ENCODE data around the gene UBE2V1.

UBE2V1 gene

GRCh38 chr20:50089787-50090177 is 23.2 kb downstream of the UBE2V1 start:
- H2BK5ac ChIP-seq (ENCODE audit: low read length): no peak overlapping the region
- H2AFZ ChIP-seq (ENCODE audit: low read length): no peak overlapping the region
- peaks cover 3 to 4% of the 10 kb centered on the region in 2 donors for H3K4me1 ChIP-seq (ENCODE audit: control insufficient read depth in 2 of 2, insufficient read depth in 1 of 2, low read depth in 1 of 2, low read length in 2 of 2)
- no peak overlapping the region for H2BK120ac ChIP-seq (ENCODE audit: low read depth, low read length)
- no peak overlapping the region for H3K9ac ChIP-seq (ENCODE audit: low read depth, low read length, poor library complexity)
- DNase-seq (ENCODE audit: low spot score): no peak
- no peak overlapping the region for H3K4me2 ChIP-seq (ENCODE audit: insufficient read depth, low read length, poor library complexity, severe bottlenecking)
- WGBS, 2 donors (ENCODE audit: extremely low coverage in 2 of 2, insufficient read length in 2 of 2, insufficient replicate concordance in 1 of 2): no CpG with 5 or more reads among the region's 2 CpGs
- no peak overlapping the region for H3K4ac ChIP-seq (ENCODE audit: low read length)
- H3K18ac ChIP-seq (ENCODE audit: low read length): no peak overlapping the region
- H3K27me3 ChIP-seq (ENCODE audit: control insufficient read depth in 3 of 3, insufficient read depth in 3 of 3, low read depth in 1 of 3, low read length in 3 of 3): no peaks in the 10 kb centered on the region
- no peak overlapping the region for H3K23ac ChIP-seq (ENCODE audit: low read depth, low read length, poor library complexity)
- no peak overlapping the region for H2AK5ac ChIP-seq (ENCODE audit: low read depth, low read length)
- H3K9me3 ChIP-seq (replicated peaks in 1 of 2; ENCODE audit: control insufficient read depth in 2 of 2, insufficient read depth in 1 of 2, low read depth in 1 of 2, low read length in 2 of 2): no peaks in the 10 kb centered on the region
- H3K36me3 ChIP-seq (replicated peaks in 1 of 2; ENCODE audit: control insufficient read depth in 2 of 2, insufficient read depth in 2 of 2, low read length in 2 of 2): peaks cover 4 to 66% of the 10 kb centered on the region in 2 donors
- H3K14ac ChIP-seq (ENCODE audit: low read length): no peak overlapping the region
- no peak overlapping the region for H2BK12ac ChIP-seq (ENCODE audit: low read length)
- no peak overlapping the region for H3K4me3 ChIP-seq (ENCODE audit: low read length in 2 of 2)
- H4K8ac ChIP-seq (ENCODE audit: low read depth, low read length): no peak overlapping the region
- peaks cover 2% of the 10 kb centered on the region for H3K79me1 ChIP-seq (ENCODE audit: low read depth, low read length)
- no peak overlapping the region for H4K91ac ChIP-seq (ENCODE audit: low read depth, low read length, poor library complexity)
- no peak overlapping the region for H3K27ac ChIP-seq (replicated peaks; ENCODE audit: low read length)
- no peak overlapping the region for H2BK15ac ChIP-seq (ENCODE audit: low read length)

- H3K9ac ChIP-seq (ENCODE audit: low read depth, low read length, poor library complexity): peak overlapping the region; percentile 3
- DNase-seq (ENCODE audit: low spot score): no peak
- peaks cover 2% of the 10 kb centered on the region for H3K79me1 ChIP-seq (ENCODE audit: low read depth, low read length)
- peaks cover 3 to 4% of the 10 kb centered on the region in 2 donors for H3K4me1 ChIP-seq (ENCODE audit: control insufficient read depth in 2 of 2, insufficient read depth in 1 of 2, low read depth in 1 of 2, low read length in 2 of 2)
- WGBS, 2 donors (ENCODE audit: extremely low coverage in 2 of 2, insufficient read length in 2 of 2, insufficient replicate concordance in 1 of 2): no CpG with 5 or more reads among the region's 5 CpGs
- H4K8ac ChIP-seq (ENCODE audit: low read depth, low read length): no peak overlapping the region
- no peak overlapping the region for H3K4ac ChIP-seq (ENCODE audit: low read length)
- no peak overlapping the region for H2BK120ac ChIP-seq (ENCODE audit: low read depth, low read length)
- no peak overlapping the region for H2BK5ac ChIP-seq (ENCODE audit: low read length)
- no peak overlapping the region for H2AK5ac ChIP-seq (ENCODE audit: low read depth, low read length)
- H3K4me3 ChIP-seq (ENCODE audit: low read length in 2 of 2): no peak overlapping the region
- H2BK15ac ChIP-seq (ENCODE audit: low read length): no peak overlapping the region
- no peak overlapping the region for H2AFZ ChIP-seq (ENCODE audit: low read length)
- no peak overlapping the region for H2BK12ac ChIP-seq (ENCODE audit: low read length)
- no peak overlapping the region for H4K91ac ChIP-seq (ENCODE audit: low read depth, low read length, poor library complexity)
- no peak overlapping the region for H3K27ac ChIP-seq (replicated peaks; ENCODE audit: low read length)
- H3K14ac ChIP-seq (ENCODE audit: low read length): no peak overlapping the region
- no peak overlapping the region for H3K4me2 ChIP-seq (ENCODE audit: insufficient read depth, low read length, poor library complexity, severe bottlenecking)
- H3K9me3 ChIP-seq (replicated peaks in 1 of 2; ENCODE audit: control insufficient read depth in 2 of 2, insufficient read depth in 1 of 2, low read depth in 1 of 2, low read length in 2 of 2): no peaks in the 10 kb centered on the region
- H3K23ac ChIP-seq (ENCODE audit: low read depth, low read length, poor library complexity): no peak overlapping the region
- H3K27me3 ChIP-seq (ENCODE audit: control insufficient read depth in 3 of 3, insufficient read depth in 3 of 3, low read depth in 1 of 3, low read length in 3 of 3): no peaks in the 10 kb centered on the region
- peaks cover 4 to 60% of the 10 kb centered on the region in 2 donors for H3K36me3 ChIP-seq (replicated peaks in 1 of 2; ENCODE audit: control insufficient read depth in 2 of 2, insufficient read depth in 2 of 2, low read length in 2 of 2)
- no peak overlapping the region for H3K18ac ChIP-seq (ENCODE audit: low read length)
These were observed 23.7 kb downstream of the UBE2V1 start for GRCh38 chr20:50089140-50089786.

- H2AK5ac ChIP-seq (ENCODE audit: low read depth, low read length): no peak overlapping the region
- DNase-seq (ENCODE audit: low spot score): no peak
- H2BK15ac ChIP-seq (ENCODE audit: low read length): no peak overlapping the region
- H3K4me2 ChIP-seq (ENCODE audit: insufficient read depth, low read length, poor library complexity, severe bottlenecking): no peak overlapping the region
- no peak overlapping the region for H3K18ac ChIP-seq (ENCODE audit: low read length)
- no peaks in the 10 kb centered on the region for H3K9me3 ChIP-seq (replicated peaks in 1 of 2; ENCODE audit: control insufficient read depth in 2 of 2, insufficient read depth in 1 of 2, low read depth in 1 of 2, low read length in 2 of 2)
- peaks cover 3% of the 10 kb centered on the region for H3K79me1 ChIP-seq (ENCODE audit: low read depth, low read length)
- H3K4ac ChIP-seq (ENCODE audit: low read length): no peak overlapping the region
- peaks cover 3 to 4% of the 10 kb centered on the region in 2 donors for H3K4me1 ChIP-seq (ENCODE audit: control insufficient read depth in 2 of 2, insufficient read depth in 1 of 2, low read depth in 1 of 2, low read length in 2 of 2)
- H4K91ac ChIP-seq (ENCODE audit: low read depth, low read length, poor library complexity): no peak overlapping the region
- no peak overlapping the region for H3K4me3 ChIP-seq (ENCODE audit: low read length in 2 of 2)
- H2BK12ac ChIP-seq (ENCODE audit: low read length): no peak overlapping the region
- H3K9ac ChIP-seq (ENCODE audit: low read depth, low read length, poor library complexity): no peak overlapping the region
- no peak overlapping the region for H3K14ac ChIP-seq (ENCODE audit: low read length)
- peaks cover 6 to 63% of the 10 kb centered on the region in 2 donors for H3K36me3 ChIP-seq (replicated peaks in 1 of 2; ENCODE audit: control insufficient read depth in 2 of 2, insufficient read depth in 2 of 2, low read length in 2 of 2)
- WGBS, 2 donors (ENCODE audit: extremely low coverage in 2 of 2, insufficient read length in 2 of 2, insufficient replicate concordance in 1 of 2): no CpG with 5 or more reads among the region's 2 CpGs
- no peaks in the 10 kb centered on the region for H3K27me3 ChIP-seq (ENCODE audit: control insufficient read depth in 3 of 3, insufficient read depth in 3 of 3, low read depth in 1 of 3, low read length in 3 of 3)
- H2BK5ac ChIP-seq (ENCODE audit: low read length): no peak overlapping the region
- no peak overlapping the region for H3K27ac ChIP-seq (replicated peaks; ENCODE audit: low read length)
- H2AFZ ChIP-seq (ENCODE audit: low read length): no peak overlapping the region
- H2BK120ac ChIP-seq (ENCODE audit: low read depth, low read length): no peak overlapping the region
- no peak overlapping the region for H4K8ac ChIP-seq (ENCODE audit: low read depth, low read length)
- H3K23ac ChIP-seq (ENCODE audit: low read depth, low read length, poor library complexity): no peak overlapping the region
These were observed 24.9 kb downstream of the UBE2V1 start for GRCh38 chr20:50088022-50088421.

GRCh38 chr20:50085481-50086365 is 27.2 kb downstream of the UBE2V1 start:
- WGBS, 2 donors (ENCODE audit: extremely low coverage in 2 of 2, insufficient read length in 2 of 2, insufficient replicate concordance in 1 of 2): no CpG with 5 or more reads among the region's 10 CpGs
- no peak overlapping the region for H2AK5ac ChIP-seq (ENCODE audit: low read depth, low read length)
- H4K8ac ChIP-seq (ENCODE audit: low read depth, low read length): no peak overlapping the region
- H4K91ac ChIP-seq (ENCODE audit: low read depth, low read length, poor library complexity): no peak overlapping the region
- H3K9me3 ChIP-seq (replicated peaks in 1 of 2; ENCODE audit: control insufficient read depth in 2 of 2, insufficient read depth in 1 of 2, low read depth in 1 of 2, low read length in 2 of 2): no peaks in the 10 kb centered on the region
- no peaks in the 10 kb centered on the region for H3K27me3 ChIP-seq (ENCODE audit: control insufficient read depth in 3 of 3, insufficient read depth in 3 of 3, low read depth in 1 of 3, low read length in 3 of 3)
- H3K27ac ChIP-seq (replicated peaks; ENCODE audit: low read length): peak overlapping the region; percentile 29
- peaks cover 3 to 4% of the 10 kb centered on the region in 2 donors for H3K4me1 ChIP-seq (ENCODE audit: control insufficient read depth in 2 of 2, insufficient read depth in 1 of 2, low read depth in 1 of 2, low read length in 2 of 2)
- no peak overlapping the region for H2AFZ ChIP-seq (ENCODE audit: low read length)
- H3K4me2 ChIP-seq (ENCODE audit: insufficient read depth, low read length, poor library complexity, severe bottlenecking): no peak overlapping the region
- H3K4ac ChIP-seq (ENCODE audit: low read length): no peak overlapping the region
- no peak overlapping the region for H2BK120ac ChIP-seq (ENCODE audit: low read depth, low read length)
- H3K18ac ChIP-seq (ENCODE audit: low read length): no peak overlapping the region
- no peak overlapping the region for H3K14ac ChIP-seq (ENCODE audit: low read length)
- H3K4me3 ChIP-seq (ENCODE audit: low read length in 2 of 2): no peak overlapping the region
- H2BK5ac ChIP-seq (ENCODE audit: low read length): no peak overlapping the region
- H2BK12ac ChIP-seq (ENCODE audit: low read length): no peak overlapping the region
- DNase-seq (ENCODE audit: low spot score): peak; percentile 57
- peaks cover 12 to 69% of the 10 kb centered on the region in 2 donors for H3K36me3 ChIP-seq (replicated peaks in 1 of 2; ENCODE audit: control insufficient read depth in 2 of 2, insufficient read depth in 2 of 2, low read length in 2 of 2)
- H3K23ac ChIP-seq (ENCODE audit: low read depth, low read length, poor library complexity): no peak overlapping the region
- no peak overlapping the region for H3K9ac ChIP-seq (ENCODE audit: low read depth, low read length, poor library complexity)
- H2BK15ac ChIP-seq (ENCODE audit: low read length): no peak overlapping the region
- H3K79me1 ChIP-seq (ENCODE audit: low read depth, low read length): peaks cover 3% of the 10 kb centered on the region

Data from neuronal stem cell (in vitro differentiated cells).